Measurements from ENCODE around the gene GRIA1.

The GRIA1 gene

GRCh38 chr5:153461341-153461740 is 29.1 kb upstream of the GRIA1 start:
- Histone ChIP-seq H4K20me1 (ENCODE audit: insufficient read depth, low read length) (no peaks in the 10 kb centered on the region), H3K9ac (ENCODE audit: low read length) (no peak overlapping the region), H3K36me3 (replicated peaks; ENCODE audit: low read depth, low read length) (no peaks in the 10 kb centered on the region), H2AFZ (ENCODE audit: low read depth, low read length) (no peak overlapping the region), H3K4me2 (ENCODE audit: low read length) (no peak overlapping the region), H3K27ac (ENCODE audit: low read length) (no peak overlapping the region), H3K4me1 (ENCODE audit: low read length) (no peaks in the 10 kb centered on the region), H3K79me2 (ENCODE audit: low read length) (no peaks in the 10 kb centered on the region), H3K4me3 (ENCODE audit: low read length) (no peak overlapping the region), H3K9me3 (ENCODE audit: insufficient read depth, low read length) (no peaks in the 10 kb centered on the region), H3K27me3 (ENCODE audit: low read depth, low read length) (no peaks in the 10 kb centered on the region)
- no peak for TF ChIP-seq EZH2phosphoT487 (IDR thresholded peaks at IDR 0.05; ENCODE audit: low read depth)
- TF ChIP-seq CTCF (IDR thresholded peaks at IDR 0.05; ENCODE audit: low read depth, low read length): no peak

- H3K4me3 ChIP-seq (ENCODE audit: low read length): no peak overlapping the region
- no peaks in the 10 kb centered on the region for H3K79me2 ChIP-seq (ENCODE audit: low read length)
- H3K27me3 ChIP-seq (ENCODE audit: low read depth, low read length): no peaks in the 10 kb centered on the region
- no peaks in the 10 kb centered on the region for H3K36me3 ChIP-seq (replicated peaks; ENCODE audit: low read depth, low read length)
- no peak overlapping the region for H2AFZ ChIP-seq (ENCODE audit: low read depth, low read length)
- no peak overlapping the region for H3K27ac ChIP-seq (ENCODE audit: low read length)
- H3K4me2 ChIP-seq (ENCODE audit: low read length): no peak overlapping the region
- H3K4me1 ChIP-seq (ENCODE audit: low read length): no peaks in the 10 kb centered on the region
- no peak overlapping the region for H3K9ac ChIP-seq (ENCODE audit: low read length)
- no peaks in the 10 kb centered on the region for H4K20me1 ChIP-seq (ENCODE audit: insufficient read depth, low read length)
- TF ChIP-seq CTCF (IDR thresholded peaks at IDR 0.05; ENCODE audit: low read depth, low read length) (no peak), EZH2phosphoT487 (IDR thresholded peaks at IDR 0.05; ENCODE audit: low read depth) (no peak)
- H3K9me3 ChIP-seq (ENCODE audit: insufficient read depth, low read length): no peaks in the 10 kb centered on the region
Observed at GRCh38 chr5:153463806-153464205, 26.7 kb upstream of the GRIA1 start.

GRCh38 chr5:153467546-153467945 is 22.9 kb upstream of the GRIA1 start:
- Histone ChIP-seq H3K27ac (ENCODE audit: low read length) (no peak overlapping the region), H3K9me3 (ENCODE audit: insufficient read depth, low read length) (no peaks in the 10 kb centered on the region), H3K36me3 (replicated peaks; ENCODE audit: low read depth, low read length) (no peaks in the 10 kb centered on the region), H3K27me3 (ENCODE audit: low read depth, low read length) (no peaks in the 10 kb centered on the region), H4K20me1 (ENCODE audit: insufficient read depth, low read length) (no peaks in the 10 kb centered on the region), H3K9ac (ENCODE audit: low read length) (no peak overlapping the region), H2AFZ (ENCODE audit: low read depth, low read length) (no peak overlapping the region), H3K4me3 (ENCODE audit: low read length) (no peak overlapping the region), H3K4me1 (ENCODE audit: low read length) (no peaks in the 10 kb centered on the region), H3K4me2 (ENCODE audit: low read length) (no peak overlapping the region), H3K79me2 (ENCODE audit: low read length) (no peaks in the 10 kb centered on the region)
- TF ChIP-seq CTCF (IDR thresholded peaks at IDR 0.05; ENCODE audit: low read depth, low read length) (no peak), EZH2phosphoT487 (IDR thresholded peaks at IDR 0.05; ENCODE audit: low read depth) (no peak)

GRCh38 chr5:153469423-153469822 is 21.0 kb upstream of the GRIA1 start:
- H3K27ac ChIP-seq (ENCODE audit: low read length): no peak overlapping the region
- no peaks in the 10 kb centered on the region for H3K9me3 ChIP-seq (ENCODE audit: insufficient read depth, low read length)
- H3K4me1 ChIP-seq (ENCODE audit: low read length): no peaks in the 10 kb centered on the region
- no peak overlapping the region for H3K4me3 ChIP-seq (ENCODE audit: low read length)
- TF ChIP-seq EZH2phosphoT487 (IDR thresholded peaks at IDR 0.05; ENCODE audit: low read depth): no peak
- TF ChIP-seq CTCF (IDR thresholded peaks at IDR 0.05; ENCODE audit: low read depth, low read length): no peak
- no peaks in the 10 kb centered on the region for H4K20me1 ChIP-seq (ENCODE audit: insufficient read depth, low read length)
- H3K79me2 ChIP-seq (ENCODE audit: low read length): no peaks in the 10 kb centered on the region
- no peaks in the 10 kb centered on the region for H3K36me3 ChIP-seq (replicated peaks; ENCODE audit: low read depth, low read length)
- H3K27me3 ChIP-seq (ENCODE audit: low read depth, low read length): no peaks in the 10 kb centered on the region
- H2AFZ ChIP-seq (ENCODE audit: low read depth, low read length): no peak overlapping the region
- H3K4me2 ChIP-seq (ENCODE audit: low read length): no peak overlapping the region
- H3K9ac ChIP-seq (ENCODE audit: low read length): no peak overlapping the region
